H1 (cell line): ENCODE data around the gene LMO4. TPM values are rescaled to one million over a fixed set of nuclear protein-coding genes. Genes with fewer than 3 reads are reported as not detected.

Experiments used
- CTCF ChIA-PET: fragments of 300-600 bp; sonication (Branson Sonifier 250); formaldehyde crosslinking; loops from one replicate; lab custom pipeline; 2021; ENCODE audit not compliant: partially characterized antibody; lab: Charles Lee
- POLR2A ChIA-PET: fragments of 300-600 bp; sonication (Branson Sonifier 250); formaldehyde crosslinking; loops from one replicate; lab custom pipeline; 2021; ENCODE audit warnings: inconsistent platforms; ENCODE audit not compliant: partially characterized antibody; lab: Charles Lee
- DNase-seq, 2 experiments: peaks; one replicate each; pipeline versions ENCODE4 v3.0.0 to v3.0.0-alpha.2; 2010 to 2022; ENCODE audit warnings: low spot score in 2 of 2, low read depth in 1 of 2, mixed read lengths in 1 of 2
- FAIRE-seq: peaks from 2 replicates; lab custom pipeline; 2011; peaks lifted over from hg19 to GRCh38; lab: Jason Lieb, UNC
- H2AFZ ChIP-seq: 2 replicates; pipeline ENCODE4 v1.8.1; 2012; ENCODE audit warnings: low read length, inconsistent platforms
- H2AK5ac ChIP-seq: 2 replicates; pipeline ENCODE4 v1.6.1; 2013; ENCODE audit warnings: low read depth, low read length
- H2BK120ac ChIP-seq: replicated peaks from 2 replicates; pipeline ENCODE3; 2013; ENCODE audit warnings: low read depth, low read length, inconsistent platforms
- H2BK12ac ChIP-seq: 2 replicates; pipeline ENCODE4 v1.6.1; 2013; ENCODE audit warnings: low read depth, low read length
- H2BK15ac ChIP-seq: 2 replicates; pipeline ENCODE4 v1.6.1; 2013; ENCODE audit warnings: low read length
- H2BK20ac ChIP-seq: 2 replicates; pipeline ENCODE4 v1.6.1; 2013; ENCODE audit warnings: low read length
- H2BK5ac ChIP-seq: 2 replicates; pipeline ENCODE4 v1.6.1; 2013; ENCODE audit warnings: low read depth, low read length
- H3K14ac ChIP-seq: 2 replicates; pipeline ENCODE4 v1.6.1; 2013; ENCODE audit warnings: inconsistent platforms; ENCODE audit not compliant: insufficient read length
- H3K18ac ChIP-seq: 2 replicates; pipeline ENCODE4 v1.6.1; 2013; ENCODE audit warnings: low read length; ENCODE audit errors: extremely low read depth
- H3K23ac ChIP-seq: 2 replicates; pipeline ENCODE4 v1.6.1; 2013; ENCODE audit warnings: inconsistent platforms; ENCODE audit not compliant: insufficient read length
- H3K23me2 ChIP-seq: 2 replicates; pipeline ENCODE4 v1.6.1; 2013; ENCODE audit warnings: low read depth, low read length
- H3K27ac ChIP-seq: 2 replicates; pipeline ENCODE4 v1.6.1; 2011; ENCODE audit warnings: low read depth, low read length, inconsistent platforms
- H3K27me3 ChIP-seq, 4 experiments: replicated peaks in 1 of 4; 1 replicate in 1 of 4; 2 replicates in 3 of 4; pipeline versions ENCODE4 v1.6.1 to v1.8.1; 2011 to 2013; ENCODE audit warnings: low read length in 3 of 4, mild to moderate bottlenecking in 3 of 4, inconsistent platforms in 2 of 4, mixed read lengths in 2 of 4, moderate library complexity in 1 of 4; ENCODE audit not compliant: control insufficient read depth in 3 of 4, insufficient read depth in 3 of 4; ENCODE audit errors: extremely low read depth in 1 of 4
- H3K36me3 ChIP-seq, 4 experiments: 2 replicates each; pipeline versions ENCODE4 v1.6.1 to v1.8.1; 2011 to 2013; ENCODE audit warnings: mild to moderate bottlenecking in 4 of 4, low read length in 3 of 4, moderate library complexity in 2 of 4, control low read depth in 1 of 4, inconsistent platforms in 1 of 4; ENCODE audit not compliant: insufficient read depth in 4 of 4, control insufficient read depth in 2 of 4
- H3K4ac ChIP-seq: replicated peaks from 2 replicates; pipeline ENCODE3; 2013; ENCODE audit warnings: low read length, low read depth, mixed read lengths, inconsistent platforms; ENCODE audit not compliant: insufficient read length
- H3K4me1 ChIP-seq, 4 experiments: replicated peaks in 1 of 4; 1 replicate in 1 of 4; 2 replicates in 3 of 4; pipeline versions ENCODE4 v1.6.1 to v1.8.1; 2011 to 2013; ENCODE audit warnings: low read length in 3 of 4, inconsistent platforms in 2 of 4, mixed read lengths in 1 of 4; ENCODE audit not compliant: insufficient read depth in 4 of 4, control insufficient read depth in 3 of 4
- H3K4me2 ChIP-seq, 2 experiments: 2 replicates each; pipeline versions ENCODE4 v1.6.1 to v1.8.1; 2011 to 2013; ENCODE audit warnings: low read depth in 2 of 2, low read length in 2 of 2, control low read depth in 1 of 2, inconsistent platforms in 1 of 2, mild to moderate bottlenecking in 1 of 2; ENCODE audit not compliant: insufficient read depth in 1 of 2
- H3K4me3 ChIP-seq, 4 experiments: fragments of 200-600, 300-600 bp in 1 of 4; sonication (generic), shearing (Covaris generic), sonication (Bioruptor Twin) in 1 of 4; 2 replicates each; pipeline versions ENCODE4 v1.5.1 to v1.8.1; 2011 to 2016; ENCODE audit warnings: low read length in 4 of 4, low read depth in 3 of 4, control low read depth in 2 of 4, inconsistent platforms in 2 of 4, mild to moderate bottlenecking in 2 of 4, mixed read lengths in 1 of 4, moderate library complexity in 1 of 4; ENCODE audit not compliant: insufficient read depth in 2 of 4; ENCODE audit errors: extremely low read depth in 1 of 4
- H3K56ac ChIP-seq: replicated peaks from 2 replicates; pipeline ENCODE3; 2013; ENCODE audit warnings: low read depth, mild to moderate bottlenecking, mixed read lengths, low read length, inconsistent platforms; ENCODE audit not compliant: insufficient read length
- H3K79me1 ChIP-seq: 2 replicates; pipeline ENCODE4 v1.6.1; 2013; ENCODE audit warnings: low read depth, low read length, control low read depth
- H3K79me2 ChIP-seq, 2 experiments: 2 replicates each; pipeline versions ENCODE4 v1.6.1 to v1.8.1; 2012 to 2013; ENCODE audit warnings: low read length in 2 of 2, mild to moderate bottlenecking in 2 of 2, inconsistent platforms in 1 of 2; ENCODE audit not compliant: insufficient read depth in 2 of 2, control insufficient read depth in 1 of 2
- H3K9ac ChIP-seq, 4 experiments: replicated peaks in 1 of 4; 1 replicate in 1 of 4; 2 replicates in 3 of 4; pipeline versions ENCODE4 v1.6.1 to v1.8.1; 2011 to 2013; ENCODE audit warnings: low read depth in 3 of 4, low read length in 3 of 4, control low read depth in 2 of 4, mild to moderate bottlenecking in 2 of 4, moderate library complexity in 2 of 4, inconsistent platforms in 1 of 4; ENCODE audit errors: extremely low read depth in 1 of 4
- H3K9me3 ChIP-seq, 2 experiments: 2 replicates each; pipeline versions ENCODE4 v1.6.1 to v1.8.1; 2012 to 2013; ENCODE audit warnings: mild to moderate bottlenecking in 2 of 2, moderate library complexity in 2 of 2, control low read depth in 1 of 2, inconsistent platforms in 1 of 2, low read depth in 1 of 2, low read length in 1 of 2, mixed read lengths in 1 of 2; ENCODE audit not compliant: insufficient read depth in 2 of 2
- H4K20me1 ChIP-seq, 2 experiments: replicated peaks in 1 of 2; 2 replicates each; pipeline versions ENCODE3 to v1.8.1; 2011 to 2013; ENCODE audit warnings: inconsistent platforms in 2 of 2, low read length in 2 of 2, mild to moderate bottlenecking in 1 of 2; ENCODE audit not compliant: insufficient read depth in 2 of 2, control insufficient read depth in 1 of 2
- H4K5ac ChIP-seq: 2 replicates; pipeline ENCODE4 v1.6.1; 2013; ENCODE audit warnings: low read length, low read depth, mixed read lengths, inconsistent platforms; ENCODE audit not compliant: insufficient read length
- H4K8ac ChIP-seq: 2 replicates; pipeline ENCODE4 v1.8.0; 2013; ENCODE audit warnings: mild to moderate bottlenecking, moderate library complexity, low read length, inconsistent platforms; ENCODE audit not compliant: insufficient read depth; ENCODE audit errors: extremely low read depth
- H4K91ac ChIP-seq: replicated peaks from 2 replicates; pipeline ENCODE3; 2013; ENCODE audit warnings: low read length, mixed read lengths, inconsistent platforms; ENCODE audit not compliant: insufficient read length
- ATF2 ChIP-seq: IDR thresholded peaks from 2 replicates; pipeline ENCODE4 v1.6.1; 2012; ENCODE audit warnings: low read length, inconsistent platforms
- BACH1 ChIP-seq: IDR thresholded peaks from 2 replicates; pipeline ENCODE4 v1.6.1; 2012; ENCODE audit warnings: low read length, improper control_type of control experiment
- BRCA1 ChIP-seq: IDR thresholded peaks from 2 replicates; pipeline ENCODE4 v1.6.1; 2012; ENCODE audit warnings: low read depth, low read length, improper control_type of control experiment
- CEBPB ChIP-seq: IDR thresholded peaks from 2 replicates; pipeline ENCODE4 v1.6.1; 2012; ENCODE audit warnings: low read depth, low read length
- EZH2 ChIP-seq: fragments of 200-600 bp; sonication (generic); IDR thresholded peaks from 2 replicates; pipeline ENCODE4 v1.7.1; 2012; ENCODE audit warnings: low read depth, mild to moderate bottlenecking, moderate library complexity, low read length, inconsistent platforms; ENCODE audit not compliant: severe bottlenecking
- HDAC6 ChIP-seq: IDR thresholded peaks from one replicate; pipeline ENCODE4 v1.7.1; 2012; ENCODE audit warnings: low read depth, mild to moderate bottlenecking, inconsistent platforms, low read length, moderate library complexity
- JUN ChIP-seq: IDR thresholded peaks from 2 replicates; pipeline ENCODE4 v1.6.1; 2011; ENCODE audit warnings: low read depth, mild to moderate bottlenecking, improper control_type of control experiment, low read length
- JUND ChIP-seq: IDR thresholded peaks from 2 replicates; pipeline ENCODE4 v1.6.1; 2011; ENCODE audit warnings: mild to moderate bottlenecking, improper control_type of control experiment, low read length
- NRF1 ChIP-seq: IDR thresholded peaks from 2 replicates; pipeline ENCODE4 v1.6.1; 2011; ENCODE audit warnings: mild to moderate bottlenecking, low read depth, low read length, improper control_type of control experiment
- POLR2A ChIP-seq, 2 experiments: IDR thresholded peaks; 1 replicate in 1 of 2; 2 replicates in 1 of 2; pipeline ENCODE4 v1.6.1; 2011; ENCODE audit warnings: low read depth in 2 of 2, low read length in 2 of 2, mild to moderate bottlenecking in 2 of 2; ENCODE audit errors: control extremely low read depth in 1 of 2
- POU5F1 ChIP-seq: IDR thresholded peaks from 2 replicates; pipeline ENCODE4 v1.6.1; 2011; ENCODE audit warnings: low read depth, mild to moderate bottlenecking, low read length, moderate library complexity
- RFX5 ChIP-seq: IDR thresholded peaks from 2 replicates; pipeline ENCODE4 v1.6.1; 2011; ENCODE audit warnings: low read depth, low read length, improper control_type of control experiment, borderline replicate concordance
- SIRT6 ChIP-seq: IDR thresholded peaks from one replicate; pipeline ENCODE4 v1.7.1; 2012; ENCODE audit warnings: low read length, inconsistent platforms
- SRF ChIP-seq: IDR thresholded peaks from 2 replicates; pipeline ENCODE4 v1.6.1; 2011; ENCODE audit warnings: mild to moderate bottlenecking, low read depth, low read length, moderate library complexity
- SUZ12 ChIP-seq: fragments of 200-600 bp; sonication (generic); IDR thresholded peaks from 2 replicates; pipeline ENCODE4 v1.6.1; 2012; ENCODE audit warnings: mild to moderate bottlenecking, inconsistent platforms, low read length, moderate library complexity, mixed read lengths
- WGBS, 2 experiments: shearing (Covaris generic) in 1 of 2; methylation state at CpG; one replicate each; pipeline versions ENCODE4 v1.1.6 to v1.1.7; 2013 to 2015; ENCODE audit warnings: low lambda C conversion rate in 2 of 2, mixed read lengths in 2 of 2, inconsistent platforms in 1 of 2, low coverage in 1 of 2, missing lambda C conversion rate in 1 of 2; ENCODE audit not compliant: insufficient replicate concordance in 2 of 2, insufficient coverage in 1 of 2, insufficient read length in 1 of 2; ENCODE audit errors: extremely low coverage in 1 of 2, missing lambda C conversion rate in 1 of 2; 5-methylcytosine and 5-hydroxymethylcytosine counted together
- polyA plus RNA-seq, 7 experiments: library from polyadenylated mRNA; depleted of rRNA in 3 of 7; stranded (reverse) in 5 of 7; unstranded in 2 of 7; fragments of >200 nt in 5 of 7; fragments of 200-250 nt in 2 of 7; gene quantifications; 1 replicate in 5 of 7; 2 replicates in 1 of 7; 4 replicates in 1 of 7; pipeline versions ENCODE4 v1.2.1 to v1.2.3, GENCODE V29; 2011 to 2013; ENCODE audit warnings: missing spikeins in 2 of 7, mixed read lengths in 2 of 7
- total RNA-seq: library from RNA; stranded (reverse); fragmentation: NEBNext Ultra II Directional; extraction: Animal tissue kit (Norgen Biotek cat#: 25700); gene quantifications from 2 replicates; pipeline ENCODE4 v1.2.1, GENCODE V29; 2021

Gene LMO4
- total and polyA plus RNA-seq, 2 of the 8 experiments (the other 6 are each of a cell fraction or from before 2014, with no cell fraction given) = 71.7 to 98.7 TPM

DNA sequence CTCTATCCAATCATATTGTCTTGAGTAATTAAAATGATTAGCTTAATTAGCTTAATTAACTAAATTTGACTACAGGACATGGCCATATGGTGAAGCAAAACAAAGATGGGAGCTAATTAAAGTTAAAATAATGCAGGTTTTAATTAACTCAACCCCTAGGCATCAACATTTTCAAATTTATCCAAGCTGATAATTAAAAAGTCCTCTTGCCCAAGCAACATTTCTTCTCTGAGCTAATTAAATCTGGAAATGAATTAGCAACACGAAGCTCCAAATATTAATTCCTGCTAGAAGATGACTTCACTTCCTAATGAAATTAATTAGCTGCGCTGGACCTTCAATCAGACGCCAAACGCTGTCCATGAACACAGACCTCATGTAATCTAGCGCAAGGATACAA lies 27.9 kb downstream of the LMO4 start:
- Histone ChIP-seq H3K56ac (no peak overlapping the region), H3K4ac (no peak overlapping the region), H4K8ac (no peak overlapping the region), H3K14ac (no peak overlapping the region), H3K27me3 (no peaks in the 10 kb centered on the region; a peak in 1 of 7 replicates), H3K27ac (no peak overlapping the region), H3K79me2 (no peaks in the 10 kb centered on the region), H2BK120ac (no peak overlapping the region), H4K91ac (no peak overlapping the region), H3K4me1 (peaks cover 0 to 5% (median 1%) of the 10 kb centered on the region in 4 experiments; a peak in 3 of 7 replicates), H2BK12ac (no peak overlapping the region), H3K36me3 (no peaks in the 10 kb centered on the region), H2BK20ac (no peak overlapping the region), H3K79me1 (no peaks in the 10 kb centered on the region), H3K18ac (no peak overlapping the region), H3K4me2 (no peak overlapping the region), H3K4me3 (no peak overlapping the region), H2BK15ac (no peak overlapping the region), H2AFZ (no peak overlapping the region), H4K5ac (no peak overlapping the region), H4K20me1 (no peaks in the 10 kb centered on the region), H2AK5ac (no peak overlapping the region), H2BK5ac (no peak overlapping the region), H3K9me3 (no peaks in the 10 kb centered on the region), H3K23ac (no peak overlapping the region), H3K9ac (no peak overlapping the region), H3K23me2 (no peaks in the 10 kb centered on the region)
- ChIA-PET CTCF (interaction anchor here (0.6 to 2.0 kb wide), 6 partner anchors 10 to 109 kb away, joined by 3 to 6 read pairs (median 3); no protein-coding TSS in a partner anchor), POLR2A (no interaction called here)
- FAIRE-seq (no peak), DNase-seq (no peak)
- WGBS, 2 experiments = 99% methylated on average over 5 of the region's 5 CpGs; no CpG with 5 or more reads in 1 of the 2 experiments
- TF ChIP-seq POLR2A (IDR thresholded peaks at IDR 0.05; ENCODE audit: control extremely low read depth in 1 of 2, low read depth in 2 of 2, low read length in 2 of 2) (no peak), SUZ12 (no peak), HDAC6 (no peak), ATF2 (no peak), JUN (no peak), SRF (no peak), EZH2 (no peak), JUND (no peak), BACH1 (no peak), BRCA1 (no peak), RFX5 (no peak), POU5F1 (no peak), SIRT6 (no peak), CEBPB (no peak), NRF1 (no peak)
